Stimulated activated CD8-positive, alpha-beta memory T cell treated with anti-CD3 and anti-CD28 coated beads, Interleukin-4, amount 100 ng/mL, for 4 hours (primary cell): ENCODE results near the gene PIK3C2A.
"Not testable (repeated sequence)": the region's sequence is repeated elsewhere in the genome, so short reads cannot be mapped to it uniquely, and the experiment has no call there.

Experiments
- DNase-seq, 2 donors: peaks; one replicate each; pipeline ENCODE4 v3.0.0-alpha.2; 2020; ENCODE audit warnings: low read depth in 2 of 2, low spot score in 1 of 2

The PIK3C2A gene, protein sequence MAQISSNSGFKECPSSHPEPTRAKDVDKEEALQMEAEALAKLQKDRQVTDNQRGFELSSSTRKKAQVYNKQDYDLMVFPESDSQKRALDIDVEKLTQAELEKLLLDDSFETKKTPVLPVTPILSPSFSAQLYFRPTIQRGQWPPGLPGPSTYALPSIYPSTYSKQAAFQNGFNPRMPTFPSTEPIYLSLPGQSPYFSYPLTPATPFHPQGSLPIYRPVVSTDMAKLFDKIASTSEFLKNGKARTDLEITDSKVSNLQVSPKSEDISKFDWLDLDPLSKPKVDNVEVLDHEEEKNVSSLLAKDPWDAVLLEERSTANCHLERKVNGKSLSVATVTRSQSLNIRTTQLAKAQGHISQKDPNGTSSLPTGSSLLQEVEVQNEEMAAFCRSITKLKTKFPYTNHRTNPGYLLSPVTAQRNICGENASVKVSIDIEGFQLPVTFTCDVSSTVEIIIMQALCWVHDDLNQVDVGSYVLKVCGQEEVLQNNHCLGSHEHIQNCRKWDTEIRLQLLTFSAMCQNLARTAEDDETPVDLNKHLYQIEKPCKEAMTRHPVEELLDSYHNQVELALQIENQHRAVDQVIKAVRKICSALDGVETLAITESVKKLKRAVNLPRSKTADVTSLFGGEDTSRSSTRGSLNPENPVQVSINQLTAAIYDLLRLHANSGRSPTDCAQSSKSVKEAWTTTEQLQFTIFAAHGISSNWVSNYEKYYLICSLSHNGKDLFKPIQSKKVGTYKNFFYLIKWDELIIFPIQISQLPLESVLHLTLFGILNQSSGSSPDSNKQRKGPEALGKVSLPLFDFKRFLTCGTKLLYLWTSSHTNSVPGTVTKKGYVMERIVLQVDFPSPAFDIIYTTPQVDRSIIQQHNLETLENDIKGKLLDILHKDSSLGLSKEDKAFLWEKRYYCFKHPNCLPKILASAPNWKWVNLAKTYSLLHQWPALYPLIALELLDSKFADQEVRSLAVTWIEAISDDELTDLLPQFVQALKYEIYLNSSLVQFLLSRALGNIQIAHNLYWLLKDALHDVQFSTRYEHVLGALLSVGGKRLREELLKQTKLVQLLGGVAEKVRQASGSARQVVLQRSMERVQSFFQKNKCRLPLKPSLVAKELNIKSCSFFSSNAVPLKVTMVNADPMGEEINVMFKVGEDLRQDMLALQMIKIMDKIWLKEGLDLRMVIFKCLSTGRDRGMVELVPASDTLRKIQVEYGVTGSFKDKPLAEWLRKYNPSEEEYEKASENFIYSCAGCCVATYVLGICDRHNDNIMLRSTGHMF (N-terminal part only)

GRCh38 chr11:17207317-17208256, at the start of gene PIK3C2A:
Gene PIK3C2A (minus strand): TSS chr11:17207986. CDS start chr11:17169741, 38,245 bp downstream.
- DNase-seq = peak; percentile 88 to 89

DNA sequence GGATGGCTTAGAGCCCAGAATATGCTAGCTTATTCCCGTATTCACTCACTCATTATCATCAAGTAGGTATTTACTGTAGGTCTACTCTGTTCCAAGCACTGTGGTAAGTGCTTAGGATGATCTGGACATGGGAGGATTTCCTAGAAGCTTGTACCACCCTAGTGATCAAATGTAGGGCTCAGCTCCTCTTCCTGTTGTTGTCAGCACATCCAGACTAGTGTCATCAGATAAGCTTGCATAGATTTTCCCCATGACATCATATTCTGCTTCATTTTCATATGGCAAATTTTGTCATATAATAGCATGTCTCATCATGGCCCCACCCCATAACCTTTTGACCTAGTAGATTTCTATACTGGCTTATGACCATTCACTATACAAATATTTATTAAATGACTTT, 49.4 kb upstream of the PIK3C2A start:
- no peak for DNase-seq

- no peak for DNase-seq
Measured at GRCh38 chr11:17256512-17256911, 48.7 kb upstream of the PIK3C2A start.

DNA sequence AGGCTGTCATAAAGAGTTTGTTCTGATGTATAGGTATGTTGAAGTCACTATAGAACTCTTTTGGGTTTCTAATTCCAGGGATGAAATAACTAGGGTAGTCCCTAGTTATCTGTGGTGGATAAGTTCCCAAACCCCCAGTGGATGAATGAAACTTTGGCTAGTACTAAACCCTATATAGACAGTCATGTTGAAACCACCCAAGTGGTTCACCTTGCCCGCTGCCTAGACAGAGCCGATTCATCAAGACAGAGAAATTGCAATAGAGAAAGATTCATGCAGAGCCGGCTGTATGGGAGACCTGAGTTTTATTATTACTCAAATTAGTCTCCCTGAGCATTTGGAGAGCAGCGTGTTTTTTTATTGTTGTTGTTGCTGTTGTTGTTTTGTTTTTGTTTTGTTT, 44.9 kb upstream of the PIK3C2A start:
- no peak for DNase-seq

- no peak for DNase-seq
Measured at GRCh38 chr11:17250561-17251350, 43.0 kb upstream of the PIK3C2A start.

- DNase-seq = no peak
Measured at GRCh38 chr11:17244046-17244445, 36.3 kb upstream of the PIK3C2A start.

DNA sequence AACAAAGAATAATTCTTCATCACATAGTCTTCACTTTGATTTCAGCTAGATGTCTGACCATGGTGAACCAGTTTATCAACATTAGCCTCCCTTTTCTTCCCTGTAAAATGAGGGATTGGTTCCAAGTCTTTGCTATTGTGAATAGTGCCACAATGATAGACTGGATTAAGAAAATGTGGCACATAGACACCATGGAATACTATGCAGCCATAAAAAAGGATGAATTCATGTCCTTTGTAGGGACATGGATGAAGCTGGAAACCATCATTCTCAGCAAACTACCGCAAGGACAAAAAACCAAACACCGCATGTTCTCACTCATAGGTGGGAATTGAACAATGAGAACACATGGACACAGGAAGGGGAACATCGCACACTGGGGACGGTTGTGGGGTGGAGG, 35.2 kb upstream of the PIK3C2A start:
- not testable (repeated sequence) for DNase-seq

- no peak for DNase-seq
Measured at GRCh38 chr11:17240780-17241179, 33.0 kb upstream of the PIK3C2A start.

DNA sequence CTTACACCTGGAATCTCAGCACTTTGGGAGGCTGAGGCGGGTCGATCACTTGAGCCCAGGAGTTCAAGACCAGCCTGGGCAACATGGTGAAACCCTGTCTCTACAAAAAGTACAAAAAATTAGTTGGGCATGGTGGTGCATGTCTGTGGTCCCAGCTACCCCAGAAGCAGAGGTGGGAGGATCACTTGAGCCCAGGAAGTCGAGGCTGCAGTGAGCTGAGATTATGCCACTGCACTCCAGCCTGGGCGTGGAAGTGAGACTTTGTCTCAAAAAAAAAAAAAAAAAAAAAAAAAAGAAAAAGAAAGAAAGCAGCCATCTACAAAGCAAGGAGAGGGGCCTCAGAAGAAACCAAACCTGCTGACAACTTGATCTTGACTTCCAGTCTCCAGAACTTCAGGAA, 32.1 kb upstream of the PIK3C2A start:
- not testable (repeated sequence) for DNase-seq

GRCh38 chr11:17238377-17238776, 30.6 kb upstream of the PIK3C2A start:
- no peak for DNase-seq

- DNase-seq = no peak
Measured at GRCh38 chr11:17233101-17233500, 25.3 kb upstream of the PIK3C2A start.

GRCh38 chr11:17230867-17231851, 23.4 kb upstream of the PIK3C2A start:
- peak in 1 of 2 donors; percentile 7 for DNase-seq

DNA sequence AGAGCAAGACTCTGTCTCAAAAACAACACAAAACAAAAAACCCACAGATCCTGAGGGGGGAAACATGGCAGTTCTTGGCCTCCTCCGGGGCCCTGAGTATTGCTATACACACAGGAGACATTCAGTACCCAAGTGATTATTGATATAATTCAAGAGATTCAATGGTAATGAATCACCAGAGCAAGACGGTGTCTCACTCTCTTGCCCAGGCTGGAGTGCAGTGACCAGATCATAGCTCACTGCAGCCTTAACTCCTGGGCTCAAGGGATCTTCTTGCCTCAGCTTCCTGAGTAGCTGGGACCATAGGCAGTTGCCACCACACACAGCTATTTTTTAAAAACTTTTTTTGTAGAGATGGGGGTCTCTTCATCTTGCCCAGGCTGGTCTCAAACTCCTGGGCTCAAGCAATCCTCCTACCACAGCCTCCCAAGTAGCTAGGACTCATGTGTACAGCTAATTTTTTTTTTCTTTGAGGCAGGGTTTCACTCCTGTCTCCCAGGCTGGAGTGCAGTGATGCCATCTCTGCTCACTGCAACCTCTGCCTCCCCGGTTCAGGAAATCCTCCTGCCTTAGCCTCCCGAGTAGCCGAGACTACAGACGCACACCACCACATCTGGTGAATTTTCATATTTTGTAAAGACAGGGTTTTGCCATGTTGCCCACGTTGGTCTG, 21.8 kb upstream of the PIK3C2A start:
- no peak for DNase-seq

DNA sequence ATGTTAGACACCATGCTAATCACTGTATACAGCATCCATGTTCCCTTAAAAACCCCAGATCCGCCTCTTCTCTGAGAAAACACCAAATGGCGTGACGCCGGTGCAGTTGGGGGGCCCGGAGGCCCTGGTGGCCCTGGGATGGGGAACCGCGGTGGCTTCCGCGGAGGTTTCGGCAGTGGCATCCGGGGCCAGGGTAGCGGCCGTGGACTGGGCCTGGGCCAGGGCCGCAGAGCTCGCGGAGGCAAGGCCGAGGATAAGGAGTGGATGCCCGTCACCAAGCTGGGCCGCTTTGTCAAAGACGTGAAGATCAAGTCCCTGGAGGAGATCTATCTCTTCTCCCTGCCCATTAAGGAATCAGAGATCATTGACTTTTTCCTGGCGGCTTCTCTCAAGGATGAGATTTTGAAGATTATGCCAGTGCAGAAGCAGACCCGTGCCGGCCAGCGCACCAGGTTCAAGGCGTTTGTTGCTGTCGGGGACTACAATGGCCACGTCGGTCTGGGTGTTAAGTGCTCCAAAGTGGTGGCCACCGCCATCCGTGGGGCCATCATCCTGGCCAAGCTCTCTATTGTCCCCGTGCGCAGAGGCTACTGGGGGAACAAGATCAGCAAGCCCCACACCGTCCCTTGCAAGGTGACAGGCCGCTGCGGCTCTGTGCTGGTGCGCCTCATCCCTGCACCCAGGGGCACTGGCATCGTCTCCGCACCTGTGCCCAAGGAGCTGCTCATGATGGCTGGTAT, 20.6 kb upstream of the PIK3C2A start:
- DNase-seq = not testable (repeated sequence)

DNA sequence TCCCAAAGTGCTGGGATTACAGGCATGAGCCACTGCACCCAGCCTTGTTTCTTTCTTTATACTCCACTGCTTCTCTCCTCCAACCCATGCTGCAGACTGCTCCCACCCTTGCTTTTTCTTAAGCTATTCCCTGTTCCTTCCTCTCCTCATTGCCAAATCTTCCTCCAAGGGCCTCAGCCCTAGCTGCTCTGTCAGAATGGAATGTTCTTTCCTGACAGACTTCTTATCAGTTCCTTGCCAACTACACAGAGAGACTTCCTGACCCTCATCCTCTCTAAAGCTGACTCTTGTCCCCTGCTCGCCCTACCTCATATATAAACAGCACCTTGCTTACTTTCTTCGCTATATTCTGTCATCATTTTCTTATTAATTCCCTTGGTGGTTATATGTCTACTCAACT, 16.9 kb upstream of the PIK3C2A start:
- DNase-seq = no peak

- DNase-seq = no peak
Measured at GRCh38 chr11:17221968-17222367, 14.2 kb upstream of the PIK3C2A start.

- DNase-seq = no peak
Measured at GRCh38 chr11:17219016-17219415, 11.2 kb upstream of the PIK3C2A start.
